Renal pelvis (tissue), 4 donors: ENCODE data around the gene ADGRV1. TPM values are rescaled to one million over a fixed set of nuclear protein-coding genes. Genes with fewer than 3 reads are reported as not detected.
"Not testable (repeated sequence)": the region's sequence is repeated elsewhere in the genome, so short reads cannot be mapped to it uniquely, and the experiment has no call there.

Experiments
- DNase-seq: peaks from one replicate; pipeline ENCODE4 v3.0.0-alpha.2; 2013
- polyA plus RNA-seq, 3 donors: library from polyadenylated mRNA; unstranded; fragments of 120-200 nt; gene quantifications; one replicate each; pipeline ENCODE4 v1.2.1, GENCODE V29; 2013; ENCODE audit not compliant: insufficient read length in 3 of 3

Gene ADGRV1
- polyA plus RNA-seq, 3 donors, result 11.3 to 15.4 (median 14.0) TPM

DNA sequence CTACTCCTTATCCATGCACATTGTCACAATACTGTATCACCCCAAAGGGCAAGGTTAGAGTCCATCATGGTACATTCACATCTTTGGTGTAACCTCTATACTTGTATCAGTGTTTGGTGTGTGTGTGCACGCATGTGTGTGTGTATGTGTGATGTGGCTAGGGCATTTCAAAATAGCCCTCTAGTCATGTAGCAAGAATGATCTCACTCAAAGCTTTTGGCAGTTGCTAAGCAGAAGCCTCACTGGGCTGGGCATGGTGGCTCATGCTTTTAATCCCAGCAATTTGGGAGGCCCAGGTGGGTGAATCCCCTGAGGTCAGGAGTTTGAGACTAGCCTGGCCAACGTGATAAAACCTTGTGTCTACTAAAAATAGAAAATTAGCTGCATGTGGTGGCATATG lies 245.3 kb downstream of the ADGRV1 start:
- no peak for DNase-seq

DNA sequence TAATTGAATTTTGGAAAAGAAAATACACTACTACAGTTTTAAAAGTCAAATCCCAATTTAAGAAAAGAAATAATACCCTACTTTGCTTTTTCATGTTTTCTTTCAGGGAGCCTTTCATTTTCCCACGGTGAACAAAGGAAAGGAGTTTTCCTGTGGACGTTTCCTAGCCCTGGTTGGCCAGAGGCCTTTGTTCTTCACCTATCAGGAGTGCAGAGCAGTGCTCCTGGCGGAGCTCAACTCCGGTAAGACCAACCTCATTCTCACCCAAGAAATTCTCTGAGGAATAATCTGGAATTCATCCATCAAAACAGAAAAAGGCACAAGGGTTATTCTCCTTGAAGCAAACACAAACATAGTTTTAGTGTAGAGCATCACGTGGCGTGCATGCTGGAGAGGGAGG lies 248.9 kb downstream of the ADGRV1 start:
- no peak for DNase-seq

DNA sequence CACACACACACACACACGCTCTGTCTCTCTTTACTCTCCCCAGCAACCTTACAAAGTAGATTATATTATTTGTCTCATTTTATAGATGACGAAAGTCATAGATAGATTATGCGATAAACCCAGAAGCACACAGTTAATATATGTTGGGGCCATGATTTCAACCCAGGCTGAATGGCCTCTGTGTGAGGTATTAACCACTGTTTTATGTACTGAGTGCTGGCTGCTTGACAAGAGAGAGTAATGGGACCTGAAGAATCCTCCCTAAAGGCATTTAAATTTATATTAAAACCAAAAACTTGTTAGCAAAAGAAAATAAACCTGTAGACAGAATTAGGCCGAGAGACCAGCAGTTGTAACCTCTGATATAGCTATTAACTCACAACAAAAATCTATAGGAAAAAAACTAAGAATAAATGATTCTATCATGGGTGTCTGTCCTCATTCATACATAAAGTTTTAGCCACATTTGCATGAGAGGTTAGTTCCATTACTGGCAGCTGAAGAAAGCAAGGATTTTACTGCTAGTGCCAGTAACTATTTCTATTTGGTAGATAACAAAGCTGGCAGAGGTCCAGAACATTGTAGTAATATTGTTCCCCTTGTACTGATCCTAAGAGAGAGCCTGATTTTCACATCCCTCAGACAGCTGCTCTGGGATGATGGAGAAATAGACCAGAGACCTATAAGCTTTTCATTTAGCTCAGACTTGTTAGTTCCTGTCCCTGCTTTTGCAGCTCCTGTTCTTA lies 250.9 kb downstream of the ADGRV1 start:
- DNase-seq, result no peak

DNA sequence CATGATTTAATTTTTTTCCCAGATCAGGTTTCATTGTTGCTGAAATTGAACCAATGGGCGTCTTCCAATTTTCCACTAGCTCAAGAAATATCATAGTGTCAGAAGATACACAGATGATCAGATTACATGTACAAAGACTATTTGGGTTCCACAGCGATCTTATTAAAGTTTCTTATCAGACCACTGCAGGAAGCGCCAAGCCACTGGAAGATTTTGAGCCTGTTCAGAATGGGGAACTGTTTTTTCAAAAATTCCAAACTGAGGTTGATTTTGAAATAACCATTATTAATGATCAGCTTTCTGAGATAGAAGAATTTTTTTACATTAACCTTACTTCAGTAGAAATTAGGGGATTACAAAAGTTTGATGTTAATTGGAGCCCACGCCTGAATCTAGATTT lies 251.6 kb downstream of the ADGRV1 start:
- DNase-seq, result no peak

DNA sequence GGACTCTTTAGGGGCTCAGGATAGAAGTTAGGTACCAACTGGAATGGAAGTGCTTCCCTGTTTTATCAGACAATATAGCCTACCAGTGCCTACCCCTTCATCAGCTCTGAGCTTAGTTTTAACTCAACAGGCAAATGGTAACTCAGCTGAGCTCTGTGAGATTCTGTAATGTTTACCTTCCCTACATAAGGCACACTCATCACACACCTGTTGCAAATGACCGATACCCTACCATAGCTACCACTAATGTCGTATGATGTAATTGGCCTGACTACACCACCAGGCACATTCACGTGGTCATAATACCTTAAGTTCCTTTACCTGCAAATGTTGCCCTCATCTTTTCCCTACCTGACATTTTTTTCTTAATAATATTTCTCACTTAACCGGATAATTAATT lies 254.8 kb downstream of the ADGRV1 start:
- DNase-seq, result no peak

DNA sequence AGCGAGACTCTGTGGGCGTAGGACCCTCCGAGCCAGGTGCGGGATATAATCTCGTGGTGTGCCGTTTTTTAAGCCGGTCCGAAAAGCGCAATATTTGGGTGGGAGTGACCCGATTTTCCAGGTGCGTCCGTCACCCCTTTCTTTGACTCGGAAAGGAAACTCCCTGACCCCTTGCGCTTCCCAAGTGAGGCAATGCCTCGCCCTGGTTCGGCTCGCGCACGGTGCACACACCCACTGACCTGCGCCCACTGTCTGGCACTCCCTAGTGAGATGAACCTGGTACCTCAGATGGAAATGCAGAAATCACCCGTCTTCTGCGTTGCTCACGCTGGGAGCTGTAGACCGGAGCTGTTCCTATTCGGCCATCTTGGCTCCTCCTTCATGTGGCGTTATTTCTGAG lies 263.5 kb downstream of the ADGRV1 start:
- DNase-seq, result not testable (repeated sequence)

DNA sequence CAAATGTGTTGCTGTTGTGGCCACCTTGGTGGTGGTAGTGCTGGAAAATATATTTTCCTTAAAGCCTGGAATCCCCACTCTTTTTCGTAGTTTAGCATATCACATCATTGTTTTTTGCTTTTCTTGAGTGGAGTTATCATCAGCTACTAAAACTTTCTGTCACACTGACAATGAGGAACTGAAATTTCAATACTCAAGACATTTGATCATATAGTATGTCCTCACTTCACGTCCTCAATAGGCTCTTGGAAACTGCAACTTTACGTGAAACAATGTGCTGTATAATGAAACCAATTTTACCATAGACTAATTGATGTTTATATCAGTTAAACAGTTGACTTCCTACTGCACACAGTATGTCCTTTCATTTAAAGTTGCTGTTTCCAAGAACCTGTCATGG lies 265.8 kb downstream of the ADGRV1 start:
- DNase-seq, result no peak

DNA sequence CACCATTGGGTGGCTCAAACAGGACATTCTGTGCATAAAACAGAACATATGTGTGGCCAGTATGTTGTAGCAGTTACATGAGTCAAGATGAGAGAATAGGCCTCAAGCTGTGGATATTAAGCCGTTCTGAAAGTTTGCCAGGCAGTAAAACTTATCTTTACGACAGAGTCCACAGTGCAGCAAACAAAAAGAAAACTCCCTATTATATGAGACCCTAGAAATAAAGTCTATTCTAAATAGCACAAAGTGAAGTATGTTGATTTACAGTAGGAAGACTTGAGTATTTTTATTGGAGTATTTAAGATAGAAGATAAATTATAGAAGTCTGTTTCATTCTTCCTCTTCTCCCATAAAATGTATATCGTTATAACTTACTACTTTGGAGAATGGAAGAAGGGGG lies 271.5 kb downstream of the ADGRV1 start:
- DNase-seq, result peak; percentile 80

DNA sequence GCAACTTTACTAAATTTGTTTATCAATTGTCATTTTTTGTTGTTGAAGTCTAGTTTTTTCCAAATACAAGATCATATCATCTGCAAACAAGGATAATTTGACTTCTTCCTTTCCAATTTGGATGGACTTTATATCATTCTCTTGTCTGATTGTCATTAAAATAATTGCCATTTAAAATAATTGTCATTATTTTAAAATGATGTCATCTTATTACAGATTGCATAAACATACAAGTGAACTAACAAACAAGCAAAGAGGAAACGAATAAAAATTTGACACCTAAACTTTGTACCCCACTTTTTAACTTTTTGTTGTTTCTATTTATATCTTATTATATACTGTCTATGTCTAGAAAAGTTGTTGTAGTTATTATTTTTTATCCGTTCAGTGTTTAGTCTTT lies 275.2 kb downstream of the ADGRV1 start:
- DNase-seq, result no peak

DNA sequence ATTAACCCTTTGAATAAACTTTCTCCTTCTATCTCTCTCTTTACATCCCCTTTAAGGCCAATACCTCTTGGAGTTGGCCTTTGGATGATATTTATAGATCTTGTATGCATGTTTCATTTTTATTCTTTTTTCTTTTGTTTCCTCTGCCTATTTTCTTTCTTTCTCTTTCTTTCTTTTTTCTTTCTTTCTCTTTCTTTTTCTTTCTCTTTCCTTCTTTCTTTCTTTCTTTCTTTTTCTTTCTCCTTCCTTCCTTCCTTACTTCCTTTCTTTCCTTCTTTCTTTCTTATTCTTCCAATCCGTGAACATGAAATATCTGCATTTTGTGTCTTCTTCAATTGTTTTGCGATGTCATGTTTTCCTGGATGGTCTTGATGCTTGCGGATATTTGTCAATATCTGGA lies 276.1 kb downstream of the ADGRV1 start:
- DNase-seq, result no peak

DNA sequence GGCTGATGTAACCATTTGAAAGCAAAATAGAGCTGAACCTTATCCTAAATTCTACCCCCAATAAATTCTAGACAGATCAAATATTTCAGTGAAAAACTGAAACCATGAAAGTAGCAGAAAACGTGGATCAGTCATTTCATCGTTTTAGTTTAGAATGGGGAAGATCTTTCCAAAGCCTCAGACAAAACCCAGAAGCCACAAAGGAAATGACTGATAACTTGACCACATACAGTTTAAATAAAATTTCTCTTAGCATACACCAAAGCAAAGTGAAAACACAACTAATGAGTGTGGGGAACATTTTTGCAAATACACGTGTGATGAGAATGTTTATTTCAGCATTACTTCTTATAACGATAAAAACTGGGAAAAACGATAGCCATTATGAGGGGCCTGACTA lies 284.8 kb downstream of the ADGRV1 start:
- DNase-seq, result no peak

DNA sequence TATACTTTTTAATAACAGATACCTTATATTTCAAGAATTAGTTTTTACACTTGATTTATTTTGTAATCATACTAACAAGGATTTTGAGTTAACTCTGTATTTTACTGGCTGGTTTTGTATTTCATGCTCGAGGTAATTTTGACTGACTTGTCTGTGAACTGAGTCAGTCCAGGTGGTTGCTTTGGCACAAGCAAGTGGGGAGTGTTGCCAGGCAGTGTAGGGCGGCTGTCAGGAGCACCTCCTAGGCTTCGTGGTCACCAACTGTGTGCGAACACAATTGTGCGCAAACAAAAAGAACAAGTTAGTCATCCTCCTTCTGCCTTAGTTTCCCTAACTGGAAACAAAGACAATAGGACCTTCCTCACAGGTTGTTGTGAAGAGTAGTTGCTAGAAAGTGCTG lies 286.3 kb downstream of the ADGRV1 start:
- DNase-seq, result no peak

DNA sequence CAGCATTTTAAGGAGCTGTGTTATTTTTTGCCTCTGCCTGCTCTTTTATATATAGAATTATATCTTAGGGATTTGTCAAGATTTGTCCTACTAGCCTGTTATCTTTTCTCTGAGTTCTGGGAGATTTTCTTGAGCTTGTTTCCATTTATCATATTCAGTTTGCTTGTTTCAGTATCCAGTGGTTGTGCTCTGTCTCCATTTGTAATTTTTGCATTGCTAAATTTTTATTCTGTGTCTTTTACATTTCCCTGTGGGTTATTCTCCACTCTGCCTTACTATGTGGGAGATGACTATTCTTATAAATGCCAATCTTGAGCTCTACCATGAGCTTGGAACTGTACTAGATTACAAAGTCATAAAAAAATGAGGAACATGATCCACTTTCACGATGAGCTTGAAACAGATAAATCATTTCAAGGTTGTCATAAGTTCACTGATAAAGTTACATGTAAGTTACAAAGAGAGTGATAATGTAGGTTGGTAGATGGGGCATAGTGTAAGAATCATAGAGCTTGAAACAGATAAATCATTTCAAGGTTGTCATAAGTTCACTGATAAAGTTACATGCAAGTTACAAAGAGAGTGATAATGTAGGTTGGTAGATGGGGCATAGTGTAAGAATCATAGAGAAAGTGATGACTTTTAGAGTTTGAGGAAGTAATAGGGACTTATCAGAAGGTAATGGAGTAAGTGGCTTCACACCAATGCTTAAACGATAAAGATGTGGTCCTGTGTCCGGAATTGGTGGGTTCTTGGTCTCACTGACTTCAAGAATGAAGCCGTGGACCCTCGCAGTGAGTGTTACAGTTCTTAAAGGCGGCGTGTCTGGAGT lies 287.3 kb downstream of the ADGRV1 start:
- DNase-seq, result no peak

DNA sequence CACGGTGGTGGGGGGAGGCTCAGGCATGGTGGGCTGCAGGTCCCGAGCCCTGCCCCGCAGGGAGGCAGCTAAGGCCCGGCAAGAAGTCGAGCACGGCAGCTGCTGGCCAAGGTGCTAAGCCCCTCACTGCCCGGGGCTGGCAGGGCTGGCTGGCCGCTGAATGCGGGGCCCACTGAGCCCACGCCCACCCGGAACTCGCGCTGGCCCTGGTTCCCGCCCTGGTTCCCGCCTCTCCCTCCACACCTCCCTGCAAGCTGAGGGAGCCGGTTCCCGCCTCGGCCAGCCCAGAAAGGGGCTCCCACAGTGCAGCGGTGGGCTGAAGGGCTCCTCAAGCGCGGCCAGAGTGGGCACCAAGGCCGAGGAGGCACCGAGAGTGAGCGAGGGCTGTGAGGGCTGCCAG lies 289.0 kb downstream of the ADGRV1 start:
- DNase-seq, result not testable (repeated sequence)

DNA sequence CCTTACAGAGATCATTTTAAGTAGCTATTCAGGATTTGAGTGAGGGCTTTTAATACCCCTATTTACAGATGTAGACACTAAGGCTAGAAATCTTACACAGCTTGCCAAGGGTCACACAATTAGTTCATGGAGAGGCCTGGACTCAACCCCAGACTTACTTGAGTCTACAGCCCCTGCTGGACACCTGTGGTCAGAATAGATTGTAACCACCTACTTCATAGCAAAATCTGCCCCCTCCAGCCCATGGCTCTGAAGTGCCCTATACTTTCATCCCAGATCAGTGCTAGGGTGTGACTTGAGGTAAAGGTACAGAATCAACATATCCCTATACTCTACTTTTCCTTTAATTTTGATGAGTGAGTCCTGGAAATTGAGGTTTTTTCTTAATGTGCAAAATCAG lies 291.3 kb downstream of the ADGRV1 start:
- no peak for DNase-seq

DNA sequence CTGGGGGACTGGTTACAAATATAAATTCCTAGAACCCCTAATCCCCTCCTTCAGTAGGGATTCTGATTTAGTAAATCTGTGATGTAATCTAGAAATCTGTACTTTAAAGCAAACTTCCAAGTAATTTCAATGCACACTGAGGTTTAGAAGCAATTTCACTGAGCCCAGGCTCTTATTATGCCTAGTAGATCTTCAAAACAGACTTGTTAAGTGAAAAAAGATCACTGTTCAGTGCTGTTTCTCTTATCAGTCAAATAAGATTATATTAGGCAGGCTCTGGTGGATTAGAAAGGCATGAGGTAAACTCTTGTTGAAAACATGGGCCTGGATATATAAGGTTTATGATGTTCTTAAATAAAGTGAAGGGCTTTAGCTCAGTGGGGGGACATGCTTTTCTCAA lies 293.9 kb downstream of the ADGRV1 start:
- no peak for DNase-seq

DNA sequence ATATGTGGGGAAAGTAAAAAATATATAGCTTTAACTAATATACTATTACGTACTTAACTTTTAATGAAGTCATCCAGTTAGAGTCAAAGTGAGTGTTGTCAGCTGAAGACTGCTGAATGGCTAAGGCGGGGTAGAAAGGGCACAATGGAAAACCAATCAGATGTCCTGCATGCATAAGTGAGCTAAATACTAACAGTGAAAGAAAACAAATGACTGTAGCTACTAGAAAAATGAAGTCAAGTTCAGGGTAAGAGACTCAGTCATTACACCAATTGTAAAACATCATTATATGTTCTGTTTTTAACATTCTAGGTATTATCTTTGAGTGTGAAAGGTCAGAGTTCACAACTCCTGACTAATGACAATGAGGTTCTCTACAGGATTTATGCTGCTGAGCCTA lies 295.2 kb downstream of the ADGRV1 start:
- DNase-seq, result no peak

DNA sequence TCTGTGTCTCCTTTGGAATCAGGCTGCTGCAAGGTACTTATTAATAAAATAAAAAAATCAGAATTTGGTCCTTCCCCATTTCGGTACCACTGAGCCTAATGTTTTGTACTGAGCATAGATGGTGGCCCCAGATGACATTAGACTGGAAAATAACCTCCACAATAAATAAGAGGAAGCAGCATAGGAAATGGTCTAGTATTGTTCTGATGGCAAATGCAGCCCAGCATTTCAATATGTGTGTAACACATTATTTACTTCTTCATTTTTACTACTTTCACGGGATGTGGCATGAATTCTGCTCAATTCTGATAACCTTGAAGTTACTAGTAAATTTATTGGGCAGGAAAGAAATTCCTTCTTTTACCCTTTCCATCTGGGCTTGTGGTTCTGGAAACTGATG lies 295.6 kb downstream of the ADGRV1 start:
- no peak for DNase-seq

DNA sequence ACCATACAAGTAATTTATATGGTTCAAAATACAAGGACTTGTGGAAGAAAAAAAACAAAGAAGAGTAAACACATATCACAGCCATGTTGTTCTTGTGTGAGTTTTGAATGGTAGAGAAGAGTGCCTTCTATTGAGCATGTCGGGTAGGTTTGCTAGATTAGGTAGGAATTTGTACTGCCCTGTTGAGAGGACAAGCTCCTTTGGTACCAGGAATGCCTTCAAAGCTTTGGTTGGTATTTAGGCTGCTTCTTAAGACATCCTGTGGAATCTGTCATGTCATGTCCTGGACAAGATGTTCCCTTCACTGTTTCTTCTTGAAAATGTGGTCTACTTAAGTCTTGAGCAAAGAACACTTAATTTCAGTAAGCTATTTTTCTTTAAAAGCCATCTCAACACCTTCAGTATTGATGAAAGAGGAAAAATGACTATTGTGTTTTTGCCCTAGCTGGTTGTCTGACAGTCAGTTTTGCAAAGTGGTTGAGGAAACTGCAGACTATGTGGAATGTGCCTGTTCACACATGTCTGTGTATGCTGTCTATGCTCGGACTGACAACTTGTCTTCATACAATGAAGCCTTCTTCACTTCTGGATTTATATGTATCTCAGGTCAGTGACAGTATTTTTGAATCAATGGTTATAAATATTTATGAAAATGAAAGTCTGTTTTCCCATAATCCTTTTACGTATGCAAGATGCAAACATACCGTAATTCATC lies 296.9 kb downstream of the ADGRV1 start:
- no peak for DNase-seq

DNA sequence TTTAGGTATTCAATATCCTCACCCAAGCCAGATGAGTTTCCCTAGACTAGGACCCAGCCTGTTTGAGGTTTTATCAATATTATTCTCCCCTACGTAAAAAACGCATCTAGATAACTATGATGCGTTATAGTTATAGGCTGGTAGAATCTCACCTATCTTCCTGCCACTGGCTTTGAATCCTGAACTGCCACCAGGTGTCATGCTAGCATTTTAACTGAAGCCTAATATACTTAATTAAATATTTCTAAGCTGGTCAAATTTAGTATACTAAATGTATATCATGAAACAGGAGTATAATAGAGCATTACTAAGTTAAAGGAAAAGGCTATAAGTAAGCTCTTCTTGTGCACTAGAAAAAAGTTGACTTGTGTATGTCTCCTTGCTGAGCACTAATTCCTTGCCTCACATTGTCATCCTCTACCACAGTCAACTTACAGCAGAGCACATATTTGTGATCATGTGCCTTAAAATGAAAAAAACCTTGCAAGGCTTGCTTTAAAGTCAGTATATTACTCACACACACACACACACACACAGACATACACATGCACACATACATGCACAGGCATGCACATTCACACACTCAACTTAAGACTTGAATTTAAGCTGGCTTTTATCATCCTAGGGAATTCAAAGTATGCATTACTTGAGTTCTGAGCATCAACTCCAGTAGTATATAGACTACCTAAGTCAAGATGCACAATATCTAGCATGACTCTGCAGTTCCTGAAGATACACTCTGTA lies 303.4 kb downstream of the ADGRV1 start:
- no peak for DNase-seq

DNA sequence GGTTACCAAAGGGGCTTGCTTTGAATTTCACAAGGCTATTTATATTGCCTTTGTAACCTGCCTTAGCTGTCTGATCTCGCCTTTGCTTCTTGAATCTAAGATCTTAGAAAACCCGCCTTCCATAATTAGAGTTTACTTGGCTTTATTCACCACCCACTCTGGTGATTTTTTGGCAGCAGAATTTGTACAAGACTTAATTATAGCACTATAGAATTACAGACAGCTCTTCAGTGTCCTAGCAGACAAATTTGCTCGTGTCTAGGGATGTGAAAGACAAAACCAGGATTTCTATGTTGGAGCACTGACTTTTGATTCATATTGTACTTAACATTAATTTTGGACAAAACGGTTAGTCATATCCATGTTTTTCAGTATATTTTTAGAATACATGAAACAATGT lies 306.6 kb downstream of the ADGRV1 start:
- DNase-seq, result no peak

DNA sequence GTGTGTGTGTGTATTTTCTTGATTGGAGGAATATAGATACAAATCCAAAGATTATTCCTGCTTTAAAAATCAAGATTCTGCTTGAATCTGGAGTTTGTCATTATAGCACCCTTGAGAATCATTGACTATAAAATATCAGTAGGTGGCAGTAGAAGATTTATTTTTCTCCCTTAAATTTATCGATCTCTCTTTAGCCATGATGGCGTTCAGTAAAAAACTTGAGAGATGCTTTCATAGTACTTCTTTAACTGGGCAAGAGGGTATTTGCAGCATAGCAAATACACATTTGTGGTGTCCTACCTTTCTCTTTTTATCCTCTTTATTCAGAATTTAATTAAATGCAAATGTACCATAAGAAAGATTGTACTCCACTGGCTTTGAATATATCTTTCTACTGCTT lies 307.7 kb downstream of the ADGRV1 start:
- peak; percentile 15 for DNase-seq
